GM18505 (cell line): ENCODE results near the gene FOXJ1.

Experiments used
- ATAC-seq: cut with Tn5 transposase; IDR thresholded peaks from one replicate; pipeline ENCODE4 v1.9.1; 2021; ENCODE audit not compliant: unreplicated experiment
- POLR2A ChIP-seq: IDR thresholded peaks from 4 replicates; pipeline ENCODE4 v1.6.1; 2011; ENCODE audit warnings: borderline replicate concordance; ENCODE audit not compliant: insufficient read depth, insufficient read length; ENCODE audit errors: extremely low read depth

The FOXJ1 gene

DNA sequence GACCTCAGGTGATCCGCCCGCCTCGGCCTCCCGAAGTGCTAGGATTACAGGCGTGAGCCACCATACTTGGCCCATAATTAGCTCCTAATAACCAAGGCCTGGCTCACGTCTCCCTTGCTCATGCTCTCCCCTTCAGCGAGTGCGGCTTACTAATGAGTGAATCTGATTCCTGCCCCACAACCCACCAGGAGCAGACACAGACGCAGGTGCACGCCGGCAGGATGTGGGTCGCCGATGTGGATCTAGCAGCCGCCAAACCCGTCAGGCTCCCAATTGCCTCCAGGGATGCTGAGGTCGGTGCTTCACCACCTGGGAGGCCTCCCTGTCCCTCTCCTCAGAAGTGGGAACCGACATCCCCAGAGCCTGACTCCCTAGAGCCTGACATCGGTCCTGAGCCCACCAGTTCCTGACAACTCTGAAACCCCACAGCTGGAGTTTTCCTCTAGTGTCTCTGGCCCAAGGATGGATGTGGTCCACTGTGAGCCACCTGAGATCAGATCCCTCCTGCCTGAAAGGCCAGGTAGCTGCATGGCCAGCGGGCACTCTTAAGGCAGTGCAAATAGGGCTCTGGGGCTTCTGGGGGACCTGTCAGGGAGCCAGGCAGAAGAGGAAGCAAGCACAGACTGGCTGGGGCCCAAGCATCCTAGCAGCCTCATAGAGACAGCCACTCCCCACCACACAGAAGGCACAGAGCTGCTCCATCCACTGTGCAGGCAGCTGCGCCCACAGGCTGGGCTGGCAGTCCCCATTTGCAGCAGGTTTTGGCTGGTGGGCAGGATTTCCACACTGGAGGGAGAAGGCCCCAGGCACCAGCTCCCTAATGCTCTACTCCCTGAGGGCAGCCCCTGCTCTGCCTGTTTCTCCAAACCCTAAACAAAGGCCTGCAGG is 48.3 kb downstream of the FOXJ1 start:
- no peak for TF ChIP-seq POLR2A
- no peak for ATAC-seq

DNA sequence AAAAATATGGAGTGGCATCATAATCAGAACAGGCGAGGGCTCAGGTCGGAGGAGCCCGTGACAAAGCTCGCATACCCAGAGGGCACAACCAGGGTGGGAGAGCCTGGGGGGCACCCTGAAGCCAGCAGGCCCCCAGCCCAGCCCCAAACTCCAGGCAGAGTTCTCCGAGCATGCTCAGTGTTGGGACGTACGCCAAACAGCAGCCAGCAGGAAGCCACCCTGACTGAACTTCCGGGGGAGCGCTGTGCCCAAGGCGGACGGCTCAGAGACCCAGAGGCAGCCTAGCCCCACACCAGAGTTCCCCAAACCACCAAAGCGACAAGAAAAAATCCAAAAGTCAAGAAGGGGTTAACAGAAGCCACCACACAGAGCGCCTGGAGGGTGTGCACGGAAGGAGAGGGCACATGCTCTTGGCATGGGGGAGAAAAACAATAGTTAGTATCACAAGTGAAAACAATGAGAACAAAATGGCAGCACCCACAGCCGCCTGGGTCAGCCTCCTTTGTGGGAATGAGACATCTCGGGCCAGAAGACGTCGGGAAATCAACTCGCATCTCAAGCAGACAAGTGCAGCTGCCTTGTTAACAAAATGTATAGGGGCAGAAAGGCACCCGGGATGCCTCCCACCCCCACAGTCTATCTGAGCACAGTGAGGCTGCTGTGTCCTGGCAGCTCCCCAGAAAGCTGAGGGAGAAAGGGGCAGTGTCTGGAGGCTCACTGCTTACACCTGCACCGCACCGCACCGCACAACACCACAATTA is 49.3 kb downstream of the FOXJ1 start:
- no peak for TF ChIP-seq POLR2A
- no peak for ATAC-seq

DNA sequence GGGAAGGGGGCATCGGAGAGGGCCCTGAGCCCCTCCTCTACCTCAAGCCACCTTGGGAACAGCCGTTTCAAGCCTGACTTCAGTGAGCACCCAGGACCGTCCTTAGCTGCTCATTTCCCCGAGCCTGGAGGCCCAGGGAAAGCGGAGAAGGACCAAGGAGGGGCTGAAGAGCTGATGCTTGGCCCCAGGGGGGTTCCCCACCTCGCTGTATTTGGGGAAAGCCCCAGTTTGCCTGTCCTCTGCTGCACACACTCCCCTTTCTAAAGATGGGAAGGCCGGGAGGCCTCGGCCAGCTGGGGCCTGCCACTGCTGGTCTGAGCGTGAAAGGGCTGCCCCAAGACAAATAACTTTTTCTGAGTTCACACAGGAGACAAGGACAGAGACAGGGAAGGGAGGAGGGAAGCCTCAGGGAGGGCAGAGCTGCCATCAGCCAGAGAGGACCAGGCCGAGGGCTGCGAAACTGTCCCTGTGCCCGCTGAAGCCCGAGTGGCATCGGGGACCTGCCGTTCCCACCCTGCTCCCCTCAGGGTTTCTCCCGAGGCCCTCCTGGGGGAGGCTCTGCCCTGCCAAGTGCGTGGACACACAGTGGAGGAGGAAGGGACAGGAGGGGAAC is 50.4 kb downstream of the FOXJ1 start:
- no peak for TF ChIP-seq POLR2A
- no peak for ATAC-seq

DNA sequence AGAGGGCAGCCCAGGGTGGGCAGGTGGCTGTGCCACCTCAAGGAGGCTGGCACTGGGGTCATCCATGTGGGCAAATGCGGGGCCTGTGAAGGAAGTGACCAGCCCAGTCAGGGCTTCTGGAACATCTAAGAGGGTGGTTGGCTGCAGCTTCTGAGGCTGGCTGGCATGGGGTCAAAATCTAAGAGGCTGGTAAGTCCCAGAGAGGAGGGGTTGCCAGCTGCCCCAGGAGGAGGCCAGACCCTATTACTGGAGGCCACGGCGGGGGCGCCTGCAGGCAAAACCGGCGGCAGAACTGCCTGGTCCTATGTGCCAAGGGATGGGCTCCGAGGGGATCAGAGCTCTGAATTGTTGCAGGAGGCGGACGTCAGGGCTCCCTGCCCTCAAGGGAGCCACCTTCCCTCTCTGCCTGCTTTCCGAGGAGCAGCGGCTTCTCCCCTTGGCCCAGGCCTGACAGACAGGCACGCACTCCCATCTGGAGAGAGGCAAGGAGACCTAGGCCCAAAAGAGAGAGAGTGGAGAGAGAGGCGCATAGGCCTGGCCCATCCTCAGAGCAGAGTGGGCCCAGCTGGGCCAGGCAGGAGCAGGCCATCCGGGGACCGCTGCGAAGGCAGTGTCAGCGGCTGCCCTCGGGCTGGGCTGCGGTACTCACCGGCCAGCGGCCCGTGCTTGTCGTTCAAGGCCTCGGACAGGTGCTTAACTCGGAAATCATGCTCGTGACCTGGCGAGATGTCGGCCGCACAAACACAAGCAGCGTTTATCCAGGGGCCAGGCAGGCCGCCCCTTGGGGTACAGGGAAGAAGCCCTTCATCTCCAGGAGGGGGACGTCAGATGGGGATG is 51.1 kb downstream of the FOXJ1 start:
- ATAC-seq: no peak
- TF ChIP-seq POLR2A: no peak

DNA sequence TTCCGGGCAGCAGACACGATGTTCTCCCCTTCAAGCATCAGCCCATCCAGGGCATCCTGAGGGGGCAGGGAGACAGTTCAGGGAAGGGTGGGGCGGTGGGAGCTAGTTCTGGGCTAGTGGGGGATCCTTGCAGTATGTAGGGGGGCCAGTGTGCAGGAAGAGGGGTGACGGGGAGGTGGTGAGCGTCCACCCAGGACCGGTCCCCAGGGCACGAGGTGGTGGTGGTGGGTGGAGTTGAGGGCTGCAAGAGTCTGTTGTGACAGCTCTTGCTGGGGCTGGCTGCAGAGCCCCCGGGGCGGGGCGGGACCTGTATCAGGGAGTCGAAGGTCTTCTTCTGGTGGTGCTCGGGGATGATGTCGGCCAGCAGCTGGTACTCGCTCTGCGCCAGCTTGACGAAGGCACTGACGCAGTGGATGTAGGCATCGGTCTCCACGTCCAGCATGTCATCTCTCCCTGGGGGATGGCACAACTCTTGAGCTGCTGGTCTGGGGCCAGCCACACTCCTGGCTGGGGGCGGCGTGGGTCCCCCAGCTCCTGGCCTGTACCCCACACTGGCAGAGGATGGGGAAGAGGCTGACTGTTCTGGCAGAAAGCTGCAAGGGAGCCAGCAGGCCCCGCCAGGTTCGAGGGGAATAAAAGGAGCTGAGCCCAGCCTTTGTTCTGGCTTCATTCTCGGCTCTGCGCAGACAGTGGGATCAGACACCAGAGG is 52.0 kb downstream of the FOXJ1 start:
- TF ChIP-seq POLR2A: no peak
- ATAC-seq: no peak

DNA sequence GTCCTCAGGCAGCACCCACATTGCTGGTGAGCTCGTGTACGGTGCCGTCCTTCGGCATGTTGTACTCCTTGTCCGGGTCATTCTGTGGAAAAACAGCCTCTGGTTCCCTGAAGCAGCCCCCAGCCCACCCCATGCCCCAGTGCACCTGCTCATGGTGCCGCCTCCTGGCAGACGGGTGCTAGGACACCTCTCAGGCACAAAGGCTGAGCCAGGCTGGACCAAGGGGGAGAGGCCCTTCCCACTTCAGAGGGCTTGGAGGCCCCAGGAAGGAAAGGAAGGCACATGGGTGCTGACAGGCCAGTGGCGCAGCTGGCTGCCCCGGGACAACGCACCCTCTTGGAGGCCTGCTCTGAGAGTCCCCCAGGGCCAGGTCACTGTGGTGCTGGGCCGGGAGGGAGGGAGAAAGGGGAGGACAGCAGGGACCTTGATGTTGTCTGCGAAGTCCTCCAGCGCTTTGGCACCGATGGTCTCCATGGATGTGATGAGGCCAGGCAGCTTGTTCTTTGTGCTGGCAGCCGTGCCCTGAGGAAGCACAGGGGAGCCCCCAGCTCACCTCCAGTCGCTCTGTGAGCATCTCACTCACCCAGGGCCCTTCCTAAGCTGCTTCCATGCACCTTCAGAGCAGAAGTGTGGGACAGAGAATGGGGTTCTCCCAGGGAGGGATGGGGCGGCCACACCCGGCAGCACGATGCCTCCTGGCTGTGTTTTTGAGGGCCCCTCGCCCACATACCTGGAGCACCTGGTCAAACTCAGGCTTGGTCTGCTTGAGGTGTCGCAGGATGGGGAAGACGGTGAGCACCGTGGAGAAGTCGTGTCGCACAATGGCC is 52.8 kb downstream of the FOXJ1 start:
- ATAC-seq: no peak
- no peak for TF ChIP-seq POLR2A

DNA sequence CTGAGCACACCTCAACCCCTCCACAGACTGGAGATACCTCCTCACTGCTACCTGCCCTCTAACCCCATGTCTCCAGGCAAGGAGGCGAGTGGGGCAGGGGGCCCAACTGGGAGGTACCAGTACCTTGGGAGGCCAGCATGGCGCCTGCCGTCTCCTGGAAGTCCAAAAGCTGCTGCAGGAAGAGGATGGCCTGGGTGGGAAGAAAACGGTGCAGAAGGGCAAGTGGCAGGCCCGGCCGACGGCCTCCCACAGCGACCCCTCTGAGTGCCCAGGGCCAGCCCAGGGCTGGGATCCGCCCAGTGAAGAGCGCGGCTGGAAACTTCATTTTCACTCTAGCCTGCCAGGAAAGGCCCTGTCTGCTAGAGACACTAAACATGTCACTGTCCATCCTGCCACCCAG is 53.5 kb downstream of the FOXJ1 start:
- ATAC-seq: no peak
- no peak for TF ChIP-seq POLR2A

DNA sequence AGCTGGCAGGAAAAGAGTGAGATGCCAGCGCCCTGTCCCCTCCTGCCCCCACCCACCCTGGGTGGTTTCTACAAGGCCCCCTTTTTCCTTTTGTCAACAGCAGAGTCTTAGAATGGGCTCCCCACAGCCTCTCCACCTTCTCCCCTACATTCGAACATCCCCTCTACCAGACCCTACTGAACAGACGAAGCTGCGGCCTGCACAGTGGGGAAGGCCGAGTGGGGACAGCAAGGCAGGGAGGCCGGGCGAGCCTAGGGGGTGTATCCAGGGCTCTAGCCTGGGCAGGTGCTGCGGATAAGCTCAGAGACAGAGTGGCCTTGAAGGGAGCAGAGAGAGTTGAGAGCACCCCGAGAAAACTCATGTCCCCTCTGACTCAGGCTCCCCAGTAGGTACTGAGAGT is 54.7 kb downstream of the FOXJ1 start:
- no peak for ATAC-seq
- TF ChIP-seq POLR2A: no peak
